Measurements from ENCODE around the gene GPR143.
"Not testable (repeated sequence)": the region's sequence is repeated elsewhere in the genome, so short reads cannot be mapped to it uniquely, and the experiment has no call there.

GPR143 gene

DNA sequence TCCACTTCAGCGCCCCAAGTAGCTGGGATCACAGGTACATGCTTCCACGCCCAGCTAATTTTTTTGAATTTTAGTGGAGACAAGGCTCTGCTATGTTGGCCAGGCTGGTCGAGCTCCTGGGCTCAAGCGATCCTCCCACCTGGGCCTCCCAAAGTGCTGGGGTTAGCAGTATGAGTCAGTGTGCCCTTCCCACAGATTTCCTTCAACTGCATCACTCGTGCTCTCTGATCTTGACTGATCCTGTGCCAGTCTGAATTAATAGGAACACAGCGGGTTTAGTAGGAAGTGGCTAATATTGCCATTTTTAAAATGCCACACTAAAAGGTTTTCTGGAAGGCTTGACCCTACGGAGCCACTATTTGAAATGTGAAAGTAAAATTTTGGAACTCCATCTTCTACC is 16.3 kb upstream of the GPR143 start:
- no peaks in the 10 kb centered on the region for H3K4me1 ChIP-seq (ENCODE audit: insufficient read depth, low read length)
- H4K20me1 ChIP-seq (ENCODE audit: insufficient read depth, low read length), result no peaks in the 10 kb centered on the region
- no peak overlapping the region for H2AFZ ChIP-seq (ENCODE audit: low read depth, low read length)
- no peak overlapping the region for H3K4me3 ChIP-seq (ENCODE audit: low read depth in 1 of 2, low read length in 2 of 2)
- H3K4me2 ChIP-seq (ENCODE audit: insufficient read depth, low read length), result no peak overlapping the region
- ATAC-seq (ENCODE audit: insufficient read depth, low read depth) (no peak), DNase-seq (no peak)
- H3K9me3 ChIP-seq (ENCODE audit: insufficient read depth, low read length, severe bottlenecking), result no peaks in the 10 kb centered on the region
- H3K79me2 ChIP-seq (ENCODE audit: insufficient read depth, low read length), result no peaks in the 10 kb centered on the region
- no peaks in the 10 kb centered on the region for H3K36me3 ChIP-seq (ENCODE audit: insufficient read depth, low read length)
- H3K27me3 ChIP-seq (ENCODE audit: insufficient read depth, low read length, poor library complexity), result no peaks in the 10 kb centered on the region
- H3K9ac ChIP-seq (ENCODE audit: low read depth, low read length), result no peak overlapping the region
- H3K27ac ChIP-seq (ENCODE audit: low read length), result no peak overlapping the region
- no peak for TF ChIP-seq EZH2 (IDR thresholded peaks at IDR 0.05; ENCODE audit: borderline replicate concordance, low read depth, low read length, severe bottlenecking)
- TF ChIP-seq, protein P1, sequence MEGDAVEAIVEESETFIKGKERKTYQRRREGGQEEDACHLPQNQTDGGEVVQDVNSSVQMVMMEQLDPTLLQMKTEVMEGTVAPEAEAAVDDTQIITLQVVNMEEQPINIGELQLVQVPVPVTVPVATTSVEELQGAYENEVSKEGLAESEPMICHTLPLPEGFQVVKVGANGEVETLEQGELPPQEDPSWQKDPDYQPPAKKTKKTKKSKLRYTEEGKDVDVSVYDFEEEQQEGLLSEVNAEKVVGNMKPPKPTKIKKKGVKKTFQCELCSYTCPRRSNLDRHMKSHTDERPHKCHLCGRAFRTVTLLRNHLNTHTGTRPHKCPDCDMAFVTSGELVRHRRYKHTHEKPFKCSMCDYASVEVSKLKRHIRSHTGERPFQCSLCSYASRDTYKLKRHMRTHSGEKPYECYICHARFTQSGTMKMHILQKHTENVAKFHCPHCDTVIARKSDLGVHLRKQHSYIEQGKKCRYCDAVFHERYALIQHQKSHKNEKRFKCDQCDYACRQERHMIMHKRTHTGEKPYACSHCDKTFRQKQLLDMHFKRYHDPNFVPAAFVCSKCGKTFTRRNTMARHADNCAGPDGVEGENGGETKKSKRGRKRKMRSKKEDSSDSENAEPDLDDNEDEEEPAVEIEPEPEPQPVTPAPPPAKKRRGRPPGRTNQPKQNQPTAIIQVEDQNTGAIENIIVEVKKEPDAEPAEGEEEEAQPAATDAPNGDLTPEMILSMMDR (IDR thresholded peaks at IDR 0.05; ENCODE audit: borderline replicate concordance, extremely low read depth, low read length, poor library complexity, severe bottlenecking), result no peak

DNA sequence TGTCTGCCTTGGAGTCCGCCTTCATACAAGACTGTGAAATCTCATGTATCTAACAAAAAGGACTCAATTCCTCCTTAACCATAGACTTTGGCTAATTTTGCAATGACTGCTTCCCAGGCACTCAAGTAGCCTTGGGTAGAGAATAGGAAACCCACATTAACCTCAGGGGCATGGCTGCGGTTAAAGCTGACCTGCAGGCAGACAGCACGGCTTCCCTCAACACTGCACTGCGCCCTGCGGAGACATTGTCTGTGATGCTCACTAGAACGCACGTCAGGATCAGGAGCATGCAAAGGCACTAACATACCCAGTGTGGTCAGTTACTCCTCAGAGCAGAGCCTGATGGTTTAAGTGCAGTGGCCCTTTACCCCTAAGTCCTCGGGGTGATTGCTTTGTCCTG is 10.3 kb upstream of the GPR143 start:
- no peaks in the 10 kb centered on the region for H3K27me3 ChIP-seq (ENCODE audit: insufficient read depth, low read length, poor library complexity)
- no peak for ATAC-seq (ENCODE audit: insufficient read depth, low read depth)
- H2AFZ ChIP-seq (ENCODE audit: low read depth, low read length), result no peak overlapping the region
- H3K9me3 ChIP-seq (ENCODE audit: insufficient read depth, low read length, severe bottlenecking), result no peaks in the 10 kb centered on the region
- H3K27ac ChIP-seq (ENCODE audit: low read length), result no peak overlapping the region
- DNase-seq, result no peak
- H3K4me1 ChIP-seq (ENCODE audit: insufficient read depth, low read length), result no peaks in the 10 kb centered on the region
- H3K4me3 ChIP-seq (ENCODE audit: low read depth in 1 of 2, low read length in 2 of 2), result no peak overlapping the region
- H3K79me2 ChIP-seq (ENCODE audit: insufficient read depth, low read length), result no peaks in the 10 kb centered on the region
- no peaks in the 10 kb centered on the region for H3K36me3 ChIP-seq (ENCODE audit: insufficient read depth, low read length)
- TF ChIP-seq, protein P1 (IDR thresholded peaks at IDR 0.05; ENCODE audit: borderline replicate concordance, extremely low read depth, low read length, poor library complexity, severe bottlenecking), result no peak
- TF ChIP-seq EZH2 (IDR thresholded peaks at IDR 0.05; ENCODE audit: borderline replicate concordance, low read depth, low read length, severe bottlenecking), result no peak
- no peak overlapping the region for H3K9ac ChIP-seq (ENCODE audit: low read depth, low read length)
- no peaks in the 10 kb centered on the region for H4K20me1 ChIP-seq (ENCODE audit: insufficient read depth, low read length)
- no peak overlapping the region for H3K4me2 ChIP-seq (ENCODE audit: insufficient read depth, low read length)

DNA sequence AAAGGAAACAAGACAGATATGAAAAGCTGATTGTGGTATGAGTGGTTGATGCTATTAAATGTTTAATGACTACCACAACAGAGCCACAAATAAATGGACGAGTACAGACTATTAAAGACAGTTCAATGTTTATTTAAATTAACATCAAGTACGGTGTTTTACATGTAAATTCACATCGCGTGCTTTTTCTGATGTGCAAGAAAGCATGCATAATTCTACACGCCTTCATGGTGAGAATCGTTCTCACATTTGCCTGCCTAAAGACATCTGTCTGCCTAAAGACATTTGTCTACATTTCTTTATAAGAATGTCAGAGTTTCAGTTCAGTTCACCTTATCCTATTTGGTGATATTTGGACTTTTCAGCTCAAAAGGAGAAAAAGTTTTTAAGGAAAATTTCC is 7.3 kb upstream of the GPR143 start:
- Histone ChIP-seq H3K4me2 (ENCODE audit: insufficient read depth, low read length) (no peak overlapping the region), H3K4me1 (ENCODE audit: insufficient read depth, low read length) (peaks cover 14% of the 10 kb centered on the region), H3K27ac (ENCODE audit: low read length) (no peak overlapping the region), H3K4me3 (ENCODE audit: low read depth in 1 of 2, low read length in 2 of 2) (no peak overlapping the region), H3K9me3 (ENCODE audit: insufficient read depth, low read length, severe bottlenecking) (no peaks in the 10 kb centered on the region), H3K9ac (ENCODE audit: low read depth, low read length) (no peak overlapping the region), H2AFZ (ENCODE audit: low read depth, low read length) (no peak overlapping the region), H3K79me2 (ENCODE audit: insufficient read depth, low read length) (no peaks in the 10 kb centered on the region), H4K20me1 (ENCODE audit: insufficient read depth, low read length) (0 out of 2 replicates have a peak, but pooled peaks cover under 1% of the 10 kb centered on the region), H3K36me3 (ENCODE audit: insufficient read depth, low read length) (no peaks in the 10 kb centered on the region), H3K27me3 (ENCODE audit: insufficient read depth, low read length, poor library complexity) (no peaks in the 10 kb centered on the region)
- DNase-seq (no peak), ATAC-seq (ENCODE audit: insufficient read depth, low read depth) (no peak)
- TF ChIP-seq, protein P1 (IDR thresholded peaks at IDR 0.05; ENCODE audit: borderline replicate concordance, extremely low read depth, low read length, poor library complexity, severe bottlenecking), result no peak
- TF ChIP-seq EZH2 (IDR thresholded peaks at IDR 0.05; ENCODE audit: borderline replicate concordance, low read depth, low read length, severe bottlenecking), result no peak

- Histone ChIP-seq H3K27me3 (ENCODE audit: insufficient read depth, low read length, poor library complexity) (no peaks in the 10 kb centered on the region), H3K9ac (ENCODE audit: low read depth, low read length) (no peak overlapping the region), H3K4me2 (ENCODE audit: insufficient read depth, low read length) (no peak overlapping the region), H3K9me3 (ENCODE audit: insufficient read depth, low read length, severe bottlenecking) (no peaks in the 10 kb centered on the region), H3K79me2 (ENCODE audit: insufficient read depth, low read length) (no peaks in the 10 kb centered on the region), H4K20me1 (ENCODE audit: insufficient read depth, low read length) (peaks cover 3% of the 10 kb centered on the region; the same call in 1 of the 2 replicates), H3K36me3 (ENCODE audit: insufficient read depth, low read length) (no peaks in the 10 kb centered on the region), H3K4me1 (ENCODE audit: insufficient read depth, low read length) (peaks cover 31% of the 10 kb centered on the region), H2AFZ (ENCODE audit: low read depth, low read length) (no peak overlapping the region), H3K4me3 (ENCODE audit: low read depth in 1 of 2, low read length in 2 of 2) (no peak overlapping the region), H3K27ac (ENCODE audit: low read length) (no peak overlapping the region)
- TF ChIP-seq EZH2 (IDR thresholded peaks at IDR 0.05; ENCODE audit: borderline replicate concordance, low read depth, low read length, severe bottlenecking), result no peak
- TF ChIP-seq, protein P1 (IDR thresholded peaks at IDR 0.05; ENCODE audit: borderline replicate concordance, extremely low read depth, low read length, poor library complexity, severe bottlenecking), result no peak
- DNase-seq (no peak), ATAC-seq (ENCODE audit: insufficient read depth, low read depth) (no peak)
Measured at GRCh38 chrX:9770319-9770718, 4.7 kb upstream of the GPR143 start.

DNA sequence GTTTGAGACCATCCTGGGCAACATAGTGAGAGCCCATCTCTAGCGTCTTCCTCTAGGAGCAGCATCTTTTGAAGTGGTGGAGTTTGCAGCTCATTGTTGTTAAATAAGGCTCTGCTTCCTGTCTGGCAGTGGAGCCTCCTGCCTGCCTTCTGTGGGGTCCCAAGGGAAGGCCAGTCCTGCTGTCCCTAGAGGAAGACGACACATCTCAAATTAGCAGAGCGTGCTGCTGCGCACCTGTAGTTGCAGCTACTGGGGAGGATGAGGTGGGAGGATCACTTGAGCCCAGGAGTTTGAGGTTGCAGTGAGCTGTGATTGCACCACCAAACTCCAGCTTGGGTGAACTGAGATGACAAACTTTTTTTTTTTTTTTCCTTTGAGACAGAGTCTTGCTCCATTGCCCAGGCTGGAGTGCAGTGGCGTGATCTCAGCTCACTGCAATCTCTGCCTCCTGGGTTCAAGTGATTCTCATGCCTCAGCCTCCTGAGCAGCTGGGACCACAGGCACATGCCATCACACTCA is 2.7 kb upstream of the GPR143 start:
- not testable (repeated sequence) for H3K9me3 ChIP-seq (ENCODE audit: insufficient read depth, low read length, severe bottlenecking); H2AFZ ChIP-seq (ENCODE audit: low read depth, low read length); H3K4me3 ChIP-seq (ENCODE audit: low read depth in 1 of 2, low read length in 2 of 2); H3K9ac ChIP-seq (ENCODE audit: low read depth, low read length); H3K27ac ChIP-seq (ENCODE audit: low read length); H3K36me3 ChIP-seq (ENCODE audit: insufficient read depth, low read length); H4K20me1 ChIP-seq (ENCODE audit: insufficient read depth, low read length); H3K4me2 ChIP-seq (ENCODE audit: insufficient read depth, low read length); H3K79me2 ChIP-seq (ENCODE audit: insufficient read depth, low read length); H3K27me3 ChIP-seq (ENCODE audit: insufficient read depth, low read length, poor library complexity)
- ATAC-seq (ENCODE audit: insufficient read depth, low read depth), result peak; percentile 30; the same call in 2 of the 3 replicates
- DNase-seq, result peak; percentile 47
- H3K4me1 ChIP-seq (ENCODE audit: insufficient read depth, low read length), result peaks cover 31% of the 10 kb centered on the region
